HepG2 (cell line): Measurements from ENCODE around the gene MTARC1.

Source experiments
- BRF2 ChIP-seq: sonication (generic); formaldehyde crosslinking; IDR thresholded peaks from 2 replicates; pipeline ENCODE4 v1.8.1; 2022; ENCODE audit warnings: mild to moderate bottlenecking, missing genetic modification reagents
- HNF4A ChIP-seq: sonication (generic); formaldehyde crosslinking; IDR thresholded peaks from 2 replicates; pipeline ENCODE4 v1.4.0; 2020; ENCODE audit warnings: missing genetic modification reagents
- MAZ ChIP-seq, 2 experiments: sonication (generic) in 1 of 2; formaldehyde crosslinking in 1 of 2; IDR thresholded peaks; 2 replicates each; pipeline versions ENCODE4 v1.5.0 to v1.6.1; 2012 to 2020; ENCODE audit warnings: low read depth in 2 of 2, mild to moderate bottlenecking in 2 of 2, borderline replicate concordance in 1 of 2, improper control_type of control experiment in 1 of 2, low read length in 1 of 2, missing genetic modification reagents in 1 of 2, moderate library complexity in 1 of 2
- MEIS2 ChIP-seq: sonication (generic); formaldehyde crosslinking; IDR thresholded peaks from 2 replicates; pipeline ENCODE4 v1.9.0; 2021; ENCODE audit warnings: mild to moderate bottlenecking, missing genetic modification reagents
- PATZ1 ChIP-seq: sonication (generic); formaldehyde crosslinking; IDR thresholded peaks from 2 replicates; pipeline ENCODE4 v1.4.0; 2020; ENCODE audit warnings: missing genetic modification reagents
- POLR2A ChIP-seq, 2 experiments: IDR thresholded peaks; 2 replicates each; pipeline ENCODE4 v1.6.1; 2011; ENCODE audit warnings: low read depth in 2 of 2, low read length in 2 of 2, mild to moderate bottlenecking in 1 of 2, moderate library complexity in 1 of 2; ENCODE audit not compliant: insufficient read depth in 1 of 2
- POLR2AphosphoS5 ChIP-seq: IDR thresholded peaks from 2 replicates; pipeline ENCODE4 v1.6.1; 2012; ENCODE audit warnings: low read depth, low read length
- RAD21 ChIP-seq: fragments of 450-650 bp; formaldehyde crosslinking; IDR thresholded peaks from 2 replicates; pipeline ENCODE4 v1.5.0; 2020; ENCODE audit warnings: mild to moderate bottlenecking
- SP5 ChIP-seq: IDR thresholded peaks from 2 replicates; pipeline ENCODE4 v1.6.1; 2016; ENCODE audit warnings: low read depth, borderline replicate concordance
- ZNF563 ChIP-seq: sonication (generic); formaldehyde crosslinking; IDR thresholded peaks from 2 replicates; pipeline ENCODE4 v1.8.0; 2022; ENCODE audit warnings: mild to moderate bottlenecking, moderate library complexity, missing genetic modification reagents
- ZNF724P ChIP-seq: sonication (generic); formaldehyde crosslinking; IDR thresholded peaks from 2 replicates; pipeline ENCODE4 v1.8.0; 2022; ENCODE audit warnings: missing genetic modification reagents, borderline replicate concordance
- TF ChIP-seq, protein P1 (sequence below): sonication (generic); formaldehyde crosslinking; IDR thresholded peaks from 2 replicates; pipeline ENCODE4 v1.5.0; 2020; ENCODE audit warnings: mild to moderate bottlenecking, missing genetic modification reagents, moderate library complexity

- TF ChIP-seq MAZ (IDR thresholded peaks at IDR 0.05; ENCODE audit: borderline replicate concordance, low read depth, low read length): no peak
- TF ChIP-seq MAZ (CRISPR knock-in tag; IDR thresholded peaks at IDR 0.05; ENCODE audit: low read depth): no peak
- no peak for TF ChIP-seq PATZ1 (CRISPR knock-in tag)
- no peak for TF ChIP-seq POLR2AphosphoS5
- TF ChIP-seq HNF4A (CRISPR knock-in tag): no peak
- no peak for TF ChIP-seq ZNF724P (CRISPR knock-in tag)
- TF ChIP-seq, protein P1, sequence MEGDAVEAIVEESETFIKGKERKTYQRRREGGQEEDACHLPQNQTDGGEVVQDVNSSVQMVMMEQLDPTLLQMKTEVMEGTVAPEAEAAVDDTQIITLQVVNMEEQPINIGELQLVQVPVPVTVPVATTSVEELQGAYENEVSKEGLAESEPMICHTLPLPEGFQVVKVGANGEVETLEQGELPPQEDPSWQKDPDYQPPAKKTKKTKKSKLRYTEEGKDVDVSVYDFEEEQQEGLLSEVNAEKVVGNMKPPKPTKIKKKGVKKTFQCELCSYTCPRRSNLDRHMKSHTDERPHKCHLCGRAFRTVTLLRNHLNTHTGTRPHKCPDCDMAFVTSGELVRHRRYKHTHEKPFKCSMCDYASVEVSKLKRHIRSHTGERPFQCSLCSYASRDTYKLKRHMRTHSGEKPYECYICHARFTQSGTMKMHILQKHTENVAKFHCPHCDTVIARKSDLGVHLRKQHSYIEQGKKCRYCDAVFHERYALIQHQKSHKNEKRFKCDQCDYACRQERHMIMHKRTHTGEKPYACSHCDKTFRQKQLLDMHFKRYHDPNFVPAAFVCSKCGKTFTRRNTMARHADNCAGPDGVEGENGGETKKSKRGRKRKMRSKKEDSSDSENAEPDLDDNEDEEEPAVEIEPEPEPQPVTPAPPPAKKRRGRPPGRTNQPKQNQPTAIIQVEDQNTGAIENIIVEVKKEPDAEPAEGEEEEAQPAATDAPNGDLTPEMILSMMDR (CRISPR knock-in tag): no peak
- TF ChIP-seq POLR2A (IDR thresholded peaks at IDR 0.05; ENCODE audit: insufficient read depth in 1 of 2, low read depth in 2 of 2, low read length in 2 of 2): no peak
- TF ChIP-seq RAD21 (CRISPR knock-in tag): no peak
- TF ChIP-seq BRF2: no peak
- TF ChIP-seq ZNF563 (CRISPR knock-in tag): no peak
- no peak for TF ChIP-seq SP5 (CRISPR knock-in tag)
- TF ChIP-seq MEIS2 (CRISPR knock-in tag): no peak
These were observed 3.3 kb upstream of the MTARC1 start for GRCh38 chr1:220783453-220783852.
